Upper lobe of left lung (tissue), 6 donors: ENCODE measurements around the gene INPP5D. TPM values are rescaled to one million over a fixed set of nuclear protein-coding genes. Genes with fewer than 3 reads are reported as not detected.
A peak's percentile ranks its signal among the peaks of the same experiment; 100 is the strongest.

Experiments used
- ATAC-seq, 2 donors: fragments of 200-7000 bp; cut with Tn5 transposase; one replicate each; pipeline ENCODE4 v1.9.1; 2022; ENCODE audit warnings: mild to moderate bottlenecking in 2 of 2, moderate library complexity in 2 of 2; ENCODE audit not compliant: low FRiP score in 2 of 2
- DNase-seq, 2 donors: peaks; one replicate each; pipeline ENCODE4 v3.0.0-alpha.2; 2019 to 2020
- H3K27ac ChIP-seq, 4 donors: fragments of 200-600 bp; sonication (generic); one replicate each; pipeline ENCODE4 v1.5.1; 2016 to 2019
- H3K27me3 ChIP-seq, 4 donors: fragments of 200-600 bp; sonication (generic); one replicate each; pipeline ENCODE4 v1.5.1; 2017 to 2019
- H3K36me3 ChIP-seq, 4 donors: fragments of 200-600 bp; sonication (generic); one replicate each; pipeline ENCODE4 v1.5.1; 2016 to 2019
- H3K4me1 ChIP-seq, 4 donors: fragments of 200-600 bp; sonication (generic); one replicate each; pipeline ENCODE4 v1.5.1; 2018 to 2019
- H3K4me3 ChIP-seq, 4 donors: fragments of 200-600 bp; sonication (generic); one replicate each; pipeline ENCODE4 v1.5.1; 2017 to 2019; ENCODE audit warnings: mild to moderate bottlenecking in 2 of 4, moderate library complexity in 1 of 4
- H3K9me3 ChIP-seq, 4 donors: fragments of 200-600 bp; sonication (generic); one replicate each; pipeline ENCODE4 v1.5.1; 2018 to 2019
- EP300 ChIP-seq, 4 donors: sonication (generic); formaldehyde crosslinking; IDR thresholded peaks; one replicate each; pipeline ENCODE4 v1.5.1; 2017; ENCODE audit warnings: antibody characterized with exemption in 4 of 4, control low read depth in 2 of 4
- POLR2A ChIP-seq, 4 donors: fragments of 450-650 bp; IDR thresholded peaks; one replicate each; pipeline ENCODE4 v1.5.1; 2016 to 2017; ENCODE audit warnings: antibody characterized with exemption in 4 of 4, mild to moderate bottlenecking in 2 of 4
- POLR2AphosphoS5 ChIP-seq, 2 donors: sonication (generic); formaldehyde crosslinking; IDR thresholded peaks; one replicate each; pipeline ENCODE4 v1.5.1; 2017; ENCODE audit warnings: antibody characterized with exemption in 2 of 2
- WGBS, 2 donors: methylation state at CpG; one replicate each; pipeline ENCODE4 v1.1.5; 2017 to 2018; 5-methylcytosine and 5-hydroxymethylcytosine counted together
- total RNA-seq, 6 donors: library from RNA; depleted of rRNA in 4 of 6; stranded (reverse); fragments of >200 nt in 4 of 6; gene quantifications; one replicate each; pipeline versions ENCODE4 v1.1.0 to v1.2.1, GENCODE V29; 2016 to 2021
- TF ChIP-seq, protein P1 (sequence below), 6 experiments: fragments of 450-650 bp in 4 of 6; fragments of 200-600 bp in 2 of 6; sonication (generic) in 2 of 6; IDR thresholded peaks; one replicate each; pipeline ENCODE4 v1.5.1; 2016 to 2019; ENCODE audit warnings: antibody characterized with exemption in 6 of 6
- donor health status: DM: no; HTN: no; CAD: no; lungs with moderate emphysema.
- donor health status: DM: no; HTN: yes; CAD: no; lungs with severe emphysema.

INPP5D gene
- total RNA-seq, 6 donors from 2014 or later: 17.6 to 243 (median 31.7) TPM

DNA sequence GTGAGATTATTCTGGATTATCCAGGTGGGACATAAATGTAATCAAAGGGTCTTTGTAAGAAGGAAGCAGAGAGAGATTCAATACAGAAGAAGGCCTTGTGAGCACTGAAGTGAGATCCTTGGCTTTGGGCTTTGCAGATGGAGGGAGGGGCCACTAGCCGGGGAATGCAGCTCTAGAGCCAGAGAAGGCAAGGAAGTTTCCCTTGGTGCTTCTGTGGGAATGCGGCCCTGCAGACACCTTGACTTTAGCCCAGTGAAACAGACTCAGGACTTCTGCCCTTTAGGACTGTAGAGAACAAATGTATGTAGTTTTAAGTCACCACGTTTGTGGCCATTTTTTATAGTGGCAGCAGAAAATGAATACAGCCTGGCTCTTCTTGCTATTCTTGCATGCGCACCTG is 19.6 kb upstream of the INPP5D start:
- Histone ChIP-seq H3K27ac (no peak overlapping the region), H3K36me3 (no peaks in the 10 kb centered on the region), H3K9me3 (no peaks in the 10 kb centered on the region), H3K27me3 (no peaks in the 10 kb centered on the region), H3K4me3 (no peak overlapping the region), H3K4me1 (no peaks in the 10 kb centered on the region)
- TF ChIP-seq POLR2A (IDR thresholded peaks at IDR 0.05): no peak
- TF ChIP-seq, protein P1, sequence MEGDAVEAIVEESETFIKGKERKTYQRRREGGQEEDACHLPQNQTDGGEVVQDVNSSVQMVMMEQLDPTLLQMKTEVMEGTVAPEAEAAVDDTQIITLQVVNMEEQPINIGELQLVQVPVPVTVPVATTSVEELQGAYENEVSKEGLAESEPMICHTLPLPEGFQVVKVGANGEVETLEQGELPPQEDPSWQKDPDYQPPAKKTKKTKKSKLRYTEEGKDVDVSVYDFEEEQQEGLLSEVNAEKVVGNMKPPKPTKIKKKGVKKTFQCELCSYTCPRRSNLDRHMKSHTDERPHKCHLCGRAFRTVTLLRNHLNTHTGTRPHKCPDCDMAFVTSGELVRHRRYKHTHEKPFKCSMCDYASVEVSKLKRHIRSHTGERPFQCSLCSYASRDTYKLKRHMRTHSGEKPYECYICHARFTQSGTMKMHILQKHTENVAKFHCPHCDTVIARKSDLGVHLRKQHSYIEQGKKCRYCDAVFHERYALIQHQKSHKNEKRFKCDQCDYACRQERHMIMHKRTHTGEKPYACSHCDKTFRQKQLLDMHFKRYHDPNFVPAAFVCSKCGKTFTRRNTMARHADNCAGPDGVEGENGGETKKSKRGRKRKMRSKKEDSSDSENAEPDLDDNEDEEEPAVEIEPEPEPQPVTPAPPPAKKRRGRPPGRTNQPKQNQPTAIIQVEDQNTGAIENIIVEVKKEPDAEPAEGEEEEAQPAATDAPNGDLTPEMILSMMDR (IDR thresholded peaks at IDR 0.05): no peak
- no peak for TF ChIP-seq EP300 (IDR thresholded peaks at IDR 0.05)
- no peak for TF ChIP-seq POLR2AphosphoS5 (IDR thresholded peaks at IDR 0.05)
- WGBS, 2 donors: 82 to 83% methylated on average over 4 of the region's 4 CpGs
- ATAC-seq (no peak), DNase-seq (no peak)

DNA sequence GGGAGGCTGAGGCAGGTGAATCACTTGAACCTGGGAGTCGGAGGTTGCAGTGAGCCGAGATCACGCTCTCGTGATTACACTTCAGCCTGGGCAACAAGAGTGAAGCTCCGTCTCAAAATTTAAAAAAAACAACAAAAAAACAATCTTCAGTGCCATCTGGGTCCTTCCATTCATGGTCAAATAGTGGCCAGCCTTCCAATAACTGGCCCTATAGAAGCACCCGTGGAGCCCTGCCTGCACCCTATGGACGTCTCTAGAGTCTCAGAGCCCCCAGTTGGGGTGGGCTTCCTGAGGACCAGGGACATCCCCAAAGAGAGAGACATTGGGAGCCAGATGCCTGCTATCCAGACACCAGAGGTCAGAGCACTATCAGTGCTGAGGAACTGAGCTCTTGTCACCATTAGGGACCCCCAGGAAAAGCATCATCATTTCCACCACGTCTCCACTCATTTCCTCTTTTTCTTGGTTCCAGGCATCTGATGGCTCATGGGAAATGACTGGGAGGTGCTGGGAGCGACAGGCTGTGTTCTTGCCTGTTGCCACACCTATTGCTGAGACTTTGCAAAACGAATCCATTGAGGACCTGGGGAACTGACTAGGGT is 18.3 kb upstream of the INPP5D start:
- Histone ChIP-seq H3K27me3 (no peaks in the 10 kb centered on the region), H3K4me3 (no peak overlapping the region), H3K9me3 (no peaks in the 10 kb centered on the region), H3K36me3 (no peaks in the 10 kb centered on the region), H3K27ac (no peak overlapping the region), H3K4me1 (no peaks in the 10 kb centered on the region)
- TF ChIP-seq, protein P1 (IDR thresholded peaks at IDR 0.05): no peak
- TF ChIP-seq POLR2AphosphoS5 (IDR thresholded peaks at IDR 0.05) (no peak), POLR2A (IDR thresholded peaks at IDR 0.05) (no peak), EP300 (IDR thresholded peaks at IDR 0.05) (no peak)
- DNase-seq (no peak), ATAC-seq (peak in 1 of 2 donors; percentile 34)
- 75 to 83% methylated on average over 10 of the region's 10 CpGs for WGBS, 2 donors

DNA sequence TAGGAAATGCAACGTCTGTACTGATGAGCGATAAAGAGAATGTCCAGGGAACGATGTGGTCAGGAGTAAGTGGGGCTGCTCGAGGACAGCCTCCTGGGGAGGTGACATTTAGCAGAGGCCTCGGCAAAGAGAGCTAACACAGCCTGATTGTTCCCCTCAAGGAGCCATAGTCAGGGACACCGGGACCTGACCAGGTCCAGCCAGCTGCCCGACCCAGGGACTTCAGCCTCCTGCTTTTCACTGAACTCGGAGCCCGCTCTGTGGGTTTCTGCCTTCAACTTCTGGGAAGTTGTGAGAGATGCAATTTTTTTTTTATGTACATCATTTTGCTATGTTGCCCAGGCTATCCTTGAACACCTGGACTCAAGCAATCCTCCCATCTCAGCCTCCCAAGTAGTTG is 17.6 kb upstream of the INPP5D start:
- no peak overlapping the region for H3K4me3 ChIP-seq
- no peak for DNase-seq
- no peak for ATAC-seq
- H3K27me3 ChIP-seq: no peaks in the 10 kb centered on the region
- no peaks in the 10 kb centered on the region for H3K4me1 ChIP-seq
- no peak overlapping the region for H3K27ac ChIP-seq
- H3K9me3 ChIP-seq: no peaks in the 10 kb centered on the region
- no peak for TF ChIP-seq EP300 (IDR thresholded peaks at IDR 0.05)
- TF ChIP-seq POLR2A (IDR thresholded peaks at IDR 0.05): no peak
- TF ChIP-seq, protein P1 (IDR thresholded peaks at IDR 0.05): no peak
- no peak for TF ChIP-seq POLR2AphosphoS5 (IDR thresholded peaks at IDR 0.05)
- WGBS, 2 donors: 89 to 93% methylated on average over 9 of the region's 9 CpGs
- no peaks in the 10 kb centered on the region for H3K36me3 ChIP-seq

DNA sequence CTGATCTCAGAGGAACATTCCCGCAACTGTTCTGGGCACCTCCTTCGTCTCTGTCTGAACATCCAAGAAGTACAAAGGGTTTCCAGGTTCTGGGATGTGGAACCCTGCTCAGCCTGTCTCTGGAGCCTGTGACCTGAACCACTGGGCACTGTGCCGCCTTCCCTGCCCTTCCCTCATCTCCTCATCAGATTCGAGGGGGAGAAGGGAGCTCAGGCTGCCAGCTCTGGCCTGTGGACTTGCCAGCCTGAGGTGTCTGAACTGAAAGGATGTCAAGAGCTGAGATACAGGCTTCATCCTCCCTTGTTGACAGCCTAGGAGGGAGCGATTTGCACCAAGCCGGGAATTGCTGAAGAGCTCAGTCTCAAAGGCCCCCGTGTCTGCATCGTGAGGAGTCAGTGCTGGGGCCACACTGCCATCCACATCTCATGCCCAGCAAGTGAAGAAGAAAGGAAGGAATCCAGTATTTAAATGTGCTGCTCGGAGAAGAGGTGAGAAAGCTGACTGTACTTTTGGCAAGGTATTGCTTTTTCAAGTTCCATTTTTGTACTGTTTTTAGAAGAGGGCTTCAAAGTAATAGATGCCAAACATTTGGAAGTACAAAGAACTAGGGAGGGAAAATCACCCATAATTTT is 15.1 kb upstream of the INPP5D start:
- Histone ChIP-seq H3K27me3 (no peaks in the 10 kb centered on the region), H3K9me3 (no peaks in the 10 kb centered on the region), H3K4me1 (no peaks in the 10 kb centered on the region), H3K4me3 (no peak overlapping the region), H3K27ac (no peak overlapping the region), H3K36me3 (no peaks in the 10 kb centered on the region)
- WGBS, 2 donors: 81 to 96% methylated on average over 9 of the region's 9 CpGs
- no peak for DNase-seq
- no peak for TF ChIP-seq POLR2AphosphoS5 (IDR thresholded peaks at IDR 0.05)
- TF ChIP-seq POLR2A (IDR thresholded peaks at IDR 0.05): no peak
- TF ChIP-seq, protein P1 (IDR thresholded peaks at IDR 0.05): no peak
- no peak for TF ChIP-seq EP300 (IDR thresholded peaks at IDR 0.05)
- no peak for ATAC-seq

DNA sequence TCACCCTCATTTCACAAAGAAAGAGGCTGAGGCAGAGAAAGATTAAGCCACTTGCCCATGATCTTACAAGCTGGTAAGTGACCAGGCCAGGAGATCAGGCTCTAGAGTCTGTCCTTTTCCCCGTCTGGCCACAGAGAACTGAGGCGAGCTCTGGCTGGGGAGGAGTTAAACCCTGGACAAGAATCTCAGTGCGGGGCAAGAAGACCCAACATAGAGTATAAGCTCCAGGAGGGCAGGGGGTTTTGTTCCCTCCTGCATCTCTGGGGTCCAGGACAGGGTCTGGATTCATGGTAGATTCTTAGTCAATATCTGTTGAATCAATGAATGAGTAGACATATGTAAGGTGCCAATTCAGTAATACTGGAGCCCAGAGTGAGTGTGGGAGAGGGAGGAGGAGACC is 12.9 kb upstream of the INPP5D start:
- Histone ChIP-seq H3K4me3 (no peak overlapping the region), H3K4me1 (peaks cover 0 to 5% (median 0%) of the 10 kb centered on the region in 4 donors), H3K27ac (no peak overlapping the region), H3K9me3 (no peaks in the 10 kb centered on the region), H3K36me3 (no peaks in the 10 kb centered on the region), H3K27me3 (no peaks in the 10 kb centered on the region)
- DNase-seq (no peak), ATAC-seq (no peak)
- WGBS, 2 donors: 95 to 98% methylated on average over 3 of the region's 3 CpGs
- TF ChIP-seq EP300 (IDR thresholded peaks at IDR 0.05) (no peak), POLR2AphosphoS5 (IDR thresholded peaks at IDR 0.05) (no peak)
- TF ChIP-seq, protein P1 (IDR thresholded peaks at IDR 0.05): no peak
